Measurements from ENCODE around the gene TTN.

TTN gene

GRCh38 chr2:178592655-178593054, 214.6 kb downstream of the TTN start:
- no peak overlapping the region for H3K4me3 ChIP-seq (ENCODE audit: low read length)
- no peak overlapping the region for H3K9ac ChIP-seq (ENCODE audit: low read depth, low read length)
- 98% methylated on average over 6 of the region's 6 CpGs for WGBS
- H3K27me3 ChIP-seq (ENCODE audit: insufficient read depth, low read length): no peaks in the 10 kb centered on the region
- no peak overlapping the region for H3K27ac ChIP-seq (ENCODE audit: low read depth, low read length)
- peaks cover 11% of the 10 kb centered on the region; the same call in 1 of the 2 replicates for H3K36me3 ChIP-seq (ENCODE audit: insufficient read depth, low read length)
- no peaks in the 10 kb centered on the region for H3K4me1 ChIP-seq (ENCODE audit: insufficient read depth, low read length)
- no peaks in the 10 kb centered on the region for H3K9me3 ChIP-seq (ENCODE audit: insufficient read depth, low read depth, low read length)

GRCh38 chr2:178589335-178589734, 217.9 kb downstream of the TTN start:
- Histone ChIP-seq H3K27ac (ENCODE audit: low read depth, low read length) (no peak overlapping the region), H3K9me3 (ENCODE audit: insufficient read depth, low read depth, low read length) (no peaks in the 10 kb centered on the region), H3K27me3 (ENCODE audit: insufficient read depth, low read length) (no peaks in the 10 kb centered on the region), H3K4me3 (ENCODE audit: low read length) (no peak overlapping the region), H3K4me1 (ENCODE audit: insufficient read depth, low read length) (no peaks in the 10 kb centered on the region), H3K9ac (ENCODE audit: low read depth, low read length) (no peak overlapping the region), H3K36me3 (ENCODE audit: insufficient read depth, low read length) (peaks cover 11% of the 10 kb centered on the region; the same call in 1 of the 2 replicates)
- WGBS: 88% methylated on average over 2 of the region's 2 CpGs

- Histone ChIP-seq H3K4me1 (ENCODE audit: insufficient read depth, low read length) (no peaks in the 10 kb centered on the region), H3K4me3 (ENCODE audit: low read length) (no peak overlapping the region), H3K9ac (ENCODE audit: low read depth, low read length) (no peak overlapping the region), H3K27ac (ENCODE audit: low read depth, low read length) (no peak overlapping the region), H3K27me3 (ENCODE audit: insufficient read depth, low read length) (no peaks in the 10 kb centered on the region), H3K9me3 (ENCODE audit: insufficient read depth, low read depth, low read length) (no peaks in the 10 kb centered on the region), H3K36me3 (ENCODE audit: insufficient read depth, low read length) (no peaks in the 10 kb centered on the region; the same call in 1 of the 2 replicates)
- WGBS: 87% methylated on average over 10 of the region's 10 CpGs
These were observed 222.6 kb downstream of the TTN start for GRCh38 chr2:178584666-178585065.

GRCh38 chr2:178579006-178579405, 228.2 kb downstream of the TTN start:
- no peak overlapping the region for H3K27ac ChIP-seq (ENCODE audit: low read depth, low read length)
- WGBS: 89% methylated on average over 3 of the region's 3 CpGs
- H3K36me3 ChIP-seq (ENCODE audit: insufficient read depth, low read length): peaks cover 32% of the 10 kb centered on the region
- H3K4me3 ChIP-seq (ENCODE audit: low read length): no peak overlapping the region
- no peaks in the 10 kb centered on the region for H3K27me3 ChIP-seq (ENCODE audit: insufficient read depth, low read length)
- H3K9ac ChIP-seq (ENCODE audit: low read depth, low read length): no peak overlapping the region
- no peaks in the 10 kb centered on the region for H3K4me1 ChIP-seq (ENCODE audit: insufficient read depth, low read length)
- no peaks in the 10 kb centered on the region for H3K9me3 ChIP-seq (ENCODE audit: insufficient read depth, low read depth, low read length)

GRCh38 chr2:178574789-178575188, 232.4 kb downstream of the TTN start:
- Histone ChIP-seq H3K4me3 (ENCODE audit: low read length) (no peak overlapping the region), H3K36me3 (ENCODE audit: insufficient read depth, low read length) (peaks cover 48% of the 10 kb centered on the region), H3K9ac (ENCODE audit: low read depth, low read length) (no peak overlapping the region), H3K27me3 (ENCODE audit: insufficient read depth, low read length) (no peaks in the 10 kb centered on the region), H3K4me1 (ENCODE audit: insufficient read depth, low read length) (no peaks in the 10 kb centered on the region), H3K27ac (ENCODE audit: low read depth, low read length) (no peak overlapping the region), H3K9me3 (ENCODE audit: insufficient read depth, low read depth, low read length) (no peaks in the 10 kb centered on the region)
- 94% methylated on average over 7 of the region's 7 CpGs for WGBS

GRCh38 chr2:178568227-178568626, 239.0 kb downstream of the TTN start:
- no peaks in the 10 kb centered on the region for H3K27me3 ChIP-seq (ENCODE audit: insufficient read depth, low read length)
- 90% methylated on average over 4 of the region's 4 CpGs for WGBS
- no peaks in the 10 kb centered on the region for H3K9me3 ChIP-seq (ENCODE audit: insufficient read depth, low read depth, low read length)
- no peak overlapping the region for H3K4me3 ChIP-seq (ENCODE audit: low read length)
- no peak overlapping the region for H3K9ac ChIP-seq (ENCODE audit: low read depth, low read length)
- H3K27ac ChIP-seq (ENCODE audit: low read depth, low read length): no peak overlapping the region
- peaks cover 44% of the 10 kb centered on the region for H3K36me3 ChIP-seq (ENCODE audit: insufficient read depth, low read length)
- H3K4me1 ChIP-seq (ENCODE audit: insufficient read depth, low read length): no peaks in the 10 kb centered on the region

- peaks cover 3% of the 10 kb centered on the region; the same call in 1 of the 2 replicates for H3K4me1 ChIP-seq (ENCODE audit: insufficient read depth, low read length)
- no peak overlapping the region for H3K27ac ChIP-seq (ENCODE audit: low read depth, low read length)
- H3K9me3 ChIP-seq (ENCODE audit: insufficient read depth, low read depth, low read length): no peaks in the 10 kb centered on the region
- WGBS: 96% methylated on average over 2 of the region's 2 CpGs
- no peak overlapping the region for H3K4me3 ChIP-seq (ENCODE audit: low read length)
- H3K9ac ChIP-seq (ENCODE audit: low read depth, low read length): no peak overlapping the region
- H3K27me3 ChIP-seq (ENCODE audit: insufficient read depth, low read length): no peaks in the 10 kb centered on the region
- H3K36me3 ChIP-seq (ENCODE audit: insufficient read depth, low read length): peaks cover 28% of the 10 kb centered on the region
These were observed 254.2 kb downstream of the TTN start for GRCh38 chr2:178553047-178553446.

GRCh38 chr2:178550352-178550751, 256.9 kb downstream of the TTN start:
- Histone ChIP-seq H3K36me3 (ENCODE audit: insufficient read depth, low read length) (peaks cover 43% of the 10 kb centered on the region), H3K27me3 (ENCODE audit: insufficient read depth, low read length) (no peaks in the 10 kb centered on the region), H3K9me3 (ENCODE audit: insufficient read depth, low read depth, low read length) (no peaks in the 10 kb centered on the region), H3K4me3 (ENCODE audit: low read length) (no peak overlapping the region), H3K27ac (ENCODE audit: low read depth, low read length) (no peak overlapping the region), H3K4me1 (ENCODE audit: insufficient read depth, low read length) (no peaks in the 10 kb centered on the region), H3K9ac (ENCODE audit: low read depth, low read length) (no peak overlapping the region)
- no CpG with 5 or more reads among the region's 2 CpGs for WGBS

- no peak overlapping the region for H3K4me3 ChIP-seq (ENCODE audit: low read length)
- no peak overlapping the region for H3K27ac ChIP-seq (ENCODE audit: low read depth, low read length)
- no peaks in the 10 kb centered on the region for H3K4me1 ChIP-seq (ENCODE audit: insufficient read depth, low read length)
- H3K9me3 ChIP-seq (ENCODE audit: insufficient read depth, low read depth, low read length): no peaks in the 10 kb centered on the region
- H3K27me3 ChIP-seq (ENCODE audit: insufficient read depth, low read length): no peaks in the 10 kb centered on the region
- 92% methylated on average over 5 of the region's 5 CpGs for WGBS
- no peak overlapping the region for H3K9ac ChIP-seq (ENCODE audit: low read depth, low read length)
- peaks cover 62% of the 10 kb centered on the region for H3K36me3 ChIP-seq (ENCODE audit: insufficient read depth, low read length)
These were observed 264.7 kb downstream of the TTN start for GRCh38 chr2:178542569-178542968.

- H3K9me3 ChIP-seq (ENCODE audit: insufficient read depth, low read depth, low read length): no peaks in the 10 kb centered on the region
- H3K4me1 ChIP-seq (ENCODE audit: insufficient read depth, low read length): no peaks in the 10 kb centered on the region
- WGBS: 95% methylated on average over 12 of the region's 12 CpGs
- no peaks in the 10 kb centered on the region for H3K27me3 ChIP-seq (ENCODE audit: insufficient read depth, low read length)
- H3K36me3 ChIP-seq (ENCODE audit: insufficient read depth, low read length): peaks cover 65% of the 10 kb centered on the region
- H3K27ac ChIP-seq (ENCODE audit: low read depth, low read length): no peak overlapping the region
- H3K4me3 ChIP-seq (ENCODE audit: low read length): no peak overlapping the region
- H3K9ac ChIP-seq (ENCODE audit: low read depth, low read length): no peak overlapping the region
These were observed 265.1 kb downstream of the TTN start for GRCh38 chr2:178542161-178542560.

GRCh38 chr2:178536037-178536436, 271.2 kb downstream of the TTN start:
- no peaks in the 10 kb centered on the region for H3K4me1 ChIP-seq (ENCODE audit: insufficient read depth, low read length)
- H3K9me3 ChIP-seq (ENCODE audit: insufficient read depth, low read depth, low read length): no peaks in the 10 kb centered on the region
- WGBS: 93% methylated on average over 4 of the region's 4 CpGs
- no peak overlapping the region for H3K27ac ChIP-seq (ENCODE audit: low read depth, low read length)
- no peak overlapping the region for H3K9ac ChIP-seq (ENCODE audit: low read depth, low read length)
- no peak overlapping the region for H3K4me3 ChIP-seq (ENCODE audit: low read length)
- peaks cover 74% of the 10 kb centered on the region for H3K36me3 ChIP-seq (ENCODE audit: insufficient read depth, low read length)
- H3K27me3 ChIP-seq (ENCODE audit: insufficient read depth, low read length): no peaks in the 10 kb centered on the region

GRCh38 chr2:178531168-178531567, 276.1 kb downstream of the TTN start:
- H3K9ac ChIP-seq (ENCODE audit: low read depth, low read length): no peak overlapping the region
- no peaks in the 10 kb centered on the region for H3K4me1 ChIP-seq (ENCODE audit: insufficient read depth, low read length)
- no peak overlapping the region for H3K4me3 ChIP-seq (ENCODE audit: low read length)
- 95% methylated on average over 12 of the region's 12 CpGs for WGBS
- H3K9me3 ChIP-seq (ENCODE audit: insufficient read depth, low read depth, low read length): no peaks in the 10 kb centered on the region
- H3K27ac ChIP-seq (ENCODE audit: low read depth, low read length): no peak overlapping the region
- H3K27me3 ChIP-seq (ENCODE audit: insufficient read depth, low read length): no peaks in the 10 kb centered on the region
- peaks cover 47% of the 10 kb centered on the region for H3K36me3 ChIP-seq (ENCODE audit: insufficient read depth, low read length)

All from HUES64 (cell line).